KMS-11 (cell line): Measurements from ENCODE around the gene ALKAL2.

Source experiments
- H2AFZ ChIP-seq: fragments of 200-600 bp; sonication (generic); 2 replicates; pipeline ENCODE4 v1.6.1; 2016; ENCODE audit warnings: antibody characterized with exemption, mixed run types, low read depth
- H3K27ac ChIP-seq: fragments of 200-600 bp; sonication (generic); 2 replicates; pipeline ENCODE4 v1.6.1; 2016; ENCODE audit warnings: mild to moderate bottlenecking, mixed run types
- H3K27me3 ChIP-seq: fragments of 200-600 bp; sonication (generic); 2 replicates; pipeline ENCODE4 v1.6.1; 2017; ENCODE audit warnings: mild to moderate bottlenecking, low read depth, mixed run types, moderate library complexity; ENCODE audit not compliant: insufficient read depth
- H3K36me3 ChIP-seq: fragments of 200-600 bp; sonication (generic); 2 replicates; pipeline ENCODE4 v1.6.1; 2017; ENCODE audit warnings: mild to moderate bottlenecking, mixed run types; ENCODE audit not compliant: insufficient read depth
- H3K4me1 ChIP-seq: fragments of 200-600 bp; sonication (generic); 2 replicates; pipeline ENCODE4 v1.6.1; 2016; ENCODE audit warnings: mild to moderate bottlenecking, low read depth, mixed run types; ENCODE audit not compliant: poor library complexity, severe bottlenecking
- H3K4me2 ChIP-seq: fragments of 200-600 bp; sonication (generic); 2 replicates; pipeline ENCODE4 v1.7.0; 2016; ENCODE audit warnings: mild to moderate bottlenecking, mixed run types
- H3K4me3 ChIP-seq: fragments of 200-600 bp; sonication (generic); IDR thresholded peaks from 2 replicates; pipeline ENCODE4 v1.6.1; 2017; ENCODE audit warnings: low read depth, low read length, mixed read lengths; ENCODE audit not compliant: insufficient read depth
- H3K79me2 ChIP-seq: fragments of 200-600 bp; sonication (generic); 2 replicates; pipeline ENCODE4 v1.6.1; 2016; ENCODE audit warnings: low read depth, mixed run types; ENCODE audit not compliant: insufficient read depth
- H3K9ac ChIP-seq: fragments of 200-600 bp; sonication (generic); 2 replicates; pipeline ENCODE4 v1.6.1; 2016; ENCODE audit warnings: mild to moderate bottlenecking, mixed run types
- H4K20me1 ChIP-seq: fragments of 200-600 bp; sonication (generic); 2 replicates; pipeline ENCODE4 v1.6.1; 2016; ENCODE audit warnings: mild to moderate bottlenecking, mixed run types; ENCODE audit not compliant: insufficient read depth
- TF ChIP-seq, protein P1 (sequence below): fragments of 200-600 bp; sonication (generic); conservative IDR thresholded peaks from 2 replicates; pipeline ENCODE4 v1.6.1; 2017; ENCODE audit warnings: low read depth, mild to moderate bottlenecking, antibody characterized with exemption, low read length, moderate library complexity, mixed read lengths

ALKAL2 gene

DNA sequence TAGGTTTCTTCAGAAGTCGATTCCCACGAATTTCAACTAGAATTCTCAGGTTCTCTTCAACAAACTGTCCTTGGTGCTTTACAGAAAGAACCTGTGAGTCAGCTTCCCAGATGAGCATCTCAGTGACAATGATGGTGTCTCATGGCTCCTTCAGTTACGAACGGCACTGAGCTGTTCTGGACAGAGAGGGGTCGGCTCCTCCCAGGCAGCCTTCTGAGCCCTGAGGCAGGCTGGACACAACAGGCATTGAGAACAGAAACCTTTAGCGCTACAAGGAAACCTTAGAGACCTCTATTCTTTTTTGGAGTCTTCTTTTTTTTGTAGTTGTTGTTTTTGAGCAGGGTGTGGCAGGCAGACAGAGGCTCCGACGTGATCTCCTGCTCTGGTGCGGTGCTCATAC, 35.1 kb upstream of the ALKAL2 start:
- TF ChIP-seq, protein P1, sequence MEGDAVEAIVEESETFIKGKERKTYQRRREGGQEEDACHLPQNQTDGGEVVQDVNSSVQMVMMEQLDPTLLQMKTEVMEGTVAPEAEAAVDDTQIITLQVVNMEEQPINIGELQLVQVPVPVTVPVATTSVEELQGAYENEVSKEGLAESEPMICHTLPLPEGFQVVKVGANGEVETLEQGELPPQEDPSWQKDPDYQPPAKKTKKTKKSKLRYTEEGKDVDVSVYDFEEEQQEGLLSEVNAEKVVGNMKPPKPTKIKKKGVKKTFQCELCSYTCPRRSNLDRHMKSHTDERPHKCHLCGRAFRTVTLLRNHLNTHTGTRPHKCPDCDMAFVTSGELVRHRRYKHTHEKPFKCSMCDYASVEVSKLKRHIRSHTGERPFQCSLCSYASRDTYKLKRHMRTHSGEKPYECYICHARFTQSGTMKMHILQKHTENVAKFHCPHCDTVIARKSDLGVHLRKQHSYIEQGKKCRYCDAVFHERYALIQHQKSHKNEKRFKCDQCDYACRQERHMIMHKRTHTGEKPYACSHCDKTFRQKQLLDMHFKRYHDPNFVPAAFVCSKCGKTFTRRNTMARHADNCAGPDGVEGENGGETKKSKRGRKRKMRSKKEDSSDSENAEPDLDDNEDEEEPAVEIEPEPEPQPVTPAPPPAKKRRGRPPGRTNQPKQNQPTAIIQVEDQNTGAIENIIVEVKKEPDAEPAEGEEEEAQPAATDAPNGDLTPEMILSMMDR, result no peak
- no peak overlapping the region for H3K27ac ChIP-seq
- H3K4me1 ChIP-seq, result no peaks in the 10 kb centered on the region
- no peak overlapping the region for H3K4me3 ChIP-seq
- H3K79me2 ChIP-seq, result no peaks in the 10 kb centered on the region
- H3K4me2 ChIP-seq, result no peak overlapping the region
- H3K27me3 ChIP-seq, result no peaks in the 10 kb centered on the region
- no peak overlapping the region for H3K9ac ChIP-seq
- H2AFZ ChIP-seq, result no peak overlapping the region
- no peaks in the 10 kb centered on the region for H4K20me1 ChIP-seq
- H3K36me3 ChIP-seq, result no peaks in the 10 kb centered on the region

- Histone ChIP-seq H3K9ac (no peak overlapping the region), H3K4me1 (no peaks in the 10 kb centered on the region), H3K4me2 (no peak overlapping the region), H2AFZ (no peak overlapping the region), H3K27me3 (no peaks in the 10 kb centered on the region), H3K4me3 (no peak overlapping the region), H3K79me2 (no peaks in the 10 kb centered on the region), H4K20me1 (no peaks in the 10 kb centered on the region), H3K36me3 (no peaks in the 10 kb centered on the region), H3K27ac (no peak overlapping the region)
- TF ChIP-seq, protein P1, result no peak
Observed at GRCh38 chr2:322326-322725, 34.4 kb upstream of the ALKAL2 start.

DNA sequence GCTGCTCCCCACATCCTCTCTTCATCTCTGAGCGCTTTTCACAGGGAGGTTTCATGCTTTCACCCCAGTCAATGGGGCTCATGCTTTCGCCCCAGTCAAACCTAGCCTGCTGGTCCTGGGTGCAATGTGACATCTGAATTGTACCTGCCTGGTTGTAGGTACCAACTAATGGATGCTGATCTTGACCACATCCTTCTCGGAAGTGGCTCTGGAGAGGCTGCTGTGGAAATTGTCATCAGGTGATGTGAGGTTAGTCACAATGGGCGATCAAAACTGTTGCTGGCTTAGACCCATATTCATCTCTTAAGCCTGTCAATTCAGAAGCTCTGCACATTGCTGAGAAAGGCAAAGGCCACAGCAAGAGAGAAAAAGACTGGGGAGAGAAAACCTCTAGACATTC, 32.7 kb upstream of the ALKAL2 start:
- Histone ChIP-seq H3K9ac (no peak overlapping the region), H3K27me3 (no peaks in the 10 kb centered on the region), H3K4me2 (no peak overlapping the region), H4K20me1 (no peaks in the 10 kb centered on the region), H3K4me3 (no peak overlapping the region), H2AFZ (no peak overlapping the region), H3K27ac (no peak overlapping the region), H3K79me2 (no peaks in the 10 kb centered on the region), H3K36me3 (no peaks in the 10 kb centered on the region), H3K4me1 (no peaks in the 10 kb centered on the region)
- TF ChIP-seq, protein P1, result no peak

DNA sequence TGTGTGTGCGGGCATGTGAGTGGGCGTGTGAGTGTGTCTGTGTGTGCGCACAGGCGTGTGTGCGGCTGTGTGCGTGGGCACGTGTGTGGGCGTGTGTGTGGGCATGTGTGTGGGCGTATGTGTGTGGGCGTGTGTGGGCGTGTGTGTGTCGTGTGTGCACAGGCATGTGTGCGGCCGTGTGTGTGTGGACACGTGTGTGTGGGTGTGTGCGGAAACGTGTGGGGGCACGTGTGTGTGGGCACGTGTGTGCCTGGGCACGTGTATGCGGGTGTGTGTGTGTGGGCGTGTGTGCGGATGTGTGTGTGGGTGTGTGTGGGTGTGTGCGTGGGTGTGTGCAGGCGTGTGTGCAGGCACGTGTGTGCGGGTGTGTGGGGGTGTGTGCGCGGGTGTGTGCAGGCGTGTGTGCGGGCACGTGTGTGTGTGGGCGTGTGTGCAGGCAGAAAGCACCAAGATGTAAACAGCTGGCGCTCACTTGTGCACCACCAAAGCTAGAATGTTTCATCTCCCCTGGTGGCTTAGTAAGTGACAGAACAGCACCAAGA, 31.2 kb upstream of the ALKAL2 start:
- TF ChIP-seq, protein P1, result no peak
- Histone ChIP-seq H2AFZ (no peak overlapping the region), H4K20me1 (no peaks in the 10 kb centered on the region), H3K4me2 (no peak overlapping the region), H3K36me3 (no peaks in the 10 kb centered on the region), H3K27me3 (no peaks in the 10 kb centered on the region), H3K27ac (no peak overlapping the region), H3K4me1 (no peaks in the 10 kb centered on the region), H3K4me3 (no peak overlapping the region), H3K9ac (no peak overlapping the region), H3K79me2 (no peaks in the 10 kb centered on the region)
